Neural progenitor cell (in vitro differentiated cells): Measurements from ENCODE around the gene SMAD6. TPM values are rescaled to one million over a fixed set of nuclear protein-coding genes. Genes with fewer than 3 reads are reported as not detected.
"Not testable (repeated sequence)": the region's sequence is repeated elsewhere in the genome, so short reads cannot be mapped to it uniquely, and the experiment has no call there.

Experiments used
- DNase-seq: peaks from one replicate; pipeline ENCODE4 v3.0.0-alpha.2; 2016; ENCODE audit warnings: low spot score
- H2AFZ ChIP-seq: fragments of 200-600 bp; sonication (generic); replicated peaks from 2 replicates; pipeline ENCODE4 v1.6.1; 2016; ENCODE audit warnings: antibody characterized with exemption
- H3F3A ChIP-seq: fragments of 200-600 bp; sonication (generic); 2 replicates; pipeline ENCODE4 v1.6.1; 2016; ENCODE audit warnings: antibody characterized with exemption, low read depth
- H3K27ac ChIP-seq: fragments of 200-600 bp; sonication (generic); 2 replicates; pipeline ENCODE4 v1.5.1; 2016; ENCODE audit warnings: mild to moderate bottlenecking
- H3K27me3 ChIP-seq: fragments of 200-600 bp; sonication (generic); 2 replicates; pipeline ENCODE4 v1.6.1; 2016; ENCODE audit warnings: mild to moderate bottlenecking, moderate library complexity
- H3K36me3 ChIP-seq: fragments of 200-600 bp; sonication (generic); 2 replicates; pipeline ENCODE4 v1.5.1; 2016
- H3K4me1 ChIP-seq: fragments of 200-600 bp; sonication (generic); 2 replicates; pipeline ENCODE4 v1.6.1; 2016; ENCODE audit warnings: mixed run types
- H3K4me2 ChIP-seq: fragments of 200-600 bp; sonication (generic); 2 replicates; pipeline ENCODE4 v1.6.1; 2016
- H3K4me3 ChIP-seq: fragments of 200-600 bp; sonication (generic); 2 replicates; pipeline ENCODE4 v1.5.1; 2016
- H3K79me2 ChIP-seq: fragments of 200-600 bp; sonication (generic); 2 replicates; pipeline ENCODE4 v1.6.1; 2016; ENCODE audit warnings: low read depth
- H3K9ac ChIP-seq: fragments of 200-600 bp; sonication (generic); 2 replicates; pipeline ENCODE4 v1.6.1; 2016
- H3K9me3 ChIP-seq: fragments of 200-600 bp; sonication (generic); 2 replicates; pipeline ENCODE4 v1.5.1; 2016; ENCODE audit warnings: low read depth
- H4K20me1 ChIP-seq: fragments of 200-600 bp; sonication (generic); 2 replicates; pipeline ENCODE4 v1.6.1; 2016; ENCODE audit warnings: low read depth
- H3K27ac Mint-ChIP-seq: 3 replicates; pipeline ENCODE4 v1.8.0; 2021; ENCODE audit warnings: mixed read lengths
- H3K27me3 Mint-ChIP-seq: 2 replicates; pipeline ENCODE4 v1.8.0; 2022; ENCODE audit warnings: low read depth, mild to moderate bottlenecking, inconsistent platforms, moderate library complexity, mixed read lengths; ENCODE audit not compliant: insufficient read depth
- H3K36me3 Mint-ChIP-seq: 3 replicates; pipeline ENCODE4 v1.8.0; 2021; ENCODE audit warnings: mixed read lengths
- H3K4me1 Mint-ChIP-seq: 3 replicates; pipeline ENCODE4 v1.8.0; 2021; ENCODE audit warnings: mixed read lengths
- H3K4me3 Mint-ChIP-seq: 3 replicates; pipeline ENCODE4 v1.8.0; 2021; ENCODE audit warnings: mild to moderate bottlenecking, moderate library complexity, mixed read lengths
- H3K9me3 Mint-ChIP-seq: 3 replicates; pipeline ENCODE4 v1.8.0; 2020; ENCODE audit warnings: mixed read lengths
- EZH2 ChIP-seq: fragments of 200-600 bp; sonication (generic); IDR thresholded peaks from 2 replicates; pipeline ENCODE4 v1.6.1; 2017; ENCODE audit warnings: antibody characterized with exemption, mild to moderate bottlenecking, moderate library complexity
- EZH2phosphoT487 ChIP-seq: fragments of 200-600 bp; sonication (generic); IDR thresholded peaks from 2 replicates; pipeline ENCODE4 v1.6.1; 2017; ENCODE audit warnings: antibody characterized with exemption
- total RNA-seq: library from RNA; depleted of rRNA; stranded (reverse); fragments of >200 nt; gene quantifications from 2 replicates; pipeline ENCODE4 v1.2.3, GENCODE V29; 2015; ENCODE audit warnings: low replicate concordance
- TF ChIP-seq, protein P1 (sequence below): fragments of 200-600 bp; sonication (generic); IDR thresholded peaks from 2 replicates; pipeline ENCODE4 v1.5.1; 2017; ENCODE audit warnings: antibody characterized with exemption, mild to moderate bottlenecking

Gene SMAD6
- total RNA-seq, 1 donor from 2014 or later: 3.4 TPM

- peaks cover 6% of the 10 kb centered on the region for H3K27me3 Mint-ChIP-seq
- no peak overlapping the region for H2AFZ ChIP-seq
- TF ChIP-seq EZH2phosphoT487 (no peak), EZH2 (no peak)
- TF ChIP-seq, protein P1, sequence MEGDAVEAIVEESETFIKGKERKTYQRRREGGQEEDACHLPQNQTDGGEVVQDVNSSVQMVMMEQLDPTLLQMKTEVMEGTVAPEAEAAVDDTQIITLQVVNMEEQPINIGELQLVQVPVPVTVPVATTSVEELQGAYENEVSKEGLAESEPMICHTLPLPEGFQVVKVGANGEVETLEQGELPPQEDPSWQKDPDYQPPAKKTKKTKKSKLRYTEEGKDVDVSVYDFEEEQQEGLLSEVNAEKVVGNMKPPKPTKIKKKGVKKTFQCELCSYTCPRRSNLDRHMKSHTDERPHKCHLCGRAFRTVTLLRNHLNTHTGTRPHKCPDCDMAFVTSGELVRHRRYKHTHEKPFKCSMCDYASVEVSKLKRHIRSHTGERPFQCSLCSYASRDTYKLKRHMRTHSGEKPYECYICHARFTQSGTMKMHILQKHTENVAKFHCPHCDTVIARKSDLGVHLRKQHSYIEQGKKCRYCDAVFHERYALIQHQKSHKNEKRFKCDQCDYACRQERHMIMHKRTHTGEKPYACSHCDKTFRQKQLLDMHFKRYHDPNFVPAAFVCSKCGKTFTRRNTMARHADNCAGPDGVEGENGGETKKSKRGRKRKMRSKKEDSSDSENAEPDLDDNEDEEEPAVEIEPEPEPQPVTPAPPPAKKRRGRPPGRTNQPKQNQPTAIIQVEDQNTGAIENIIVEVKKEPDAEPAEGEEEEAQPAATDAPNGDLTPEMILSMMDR: no peak
- H3K4me2 ChIP-seq: no peak overlapping the region
- H3K9ac ChIP-seq: no peak overlapping the region
- no peaks in the 10 kb centered on the region for H3K36me3 ChIP-seq
- H3K4me1 Mint-ChIP-seq: peaks cover 12% of the 10 kb centered on the region
- H3K9me3 ChIP-seq: no peaks in the 10 kb centered on the region
- peaks cover 12% of the 10 kb centered on the region for H3K4me1 ChIP-seq
- peaks cover 12% of the 10 kb centered on the region for H3F3A ChIP-seq
- no peak overlapping the region for H3K27ac ChIP-seq
- no peak overlapping the region for H3K4me3 Mint-ChIP-seq
- no peak overlapping the region for H3K4me3 ChIP-seq
- no peaks in the 10 kb centered on the region for H3K27me3 ChIP-seq
- H3K79me2 ChIP-seq: no peaks in the 10 kb centered on the region
- no peak overlapping the region for H3K27ac Mint-ChIP-seq
- H4K20me1 ChIP-seq: no peaks in the 10 kb centered on the region
- H3K36me3 Mint-ChIP-seq: no peaks in the 10 kb centered on the region
- no peaks in the 10 kb centered on the region for H3K9me3 Mint-ChIP-seq
- no peak for DNase-seq
Observed at GRCh38 chr15:66827698-66828055, 125.6 kb downstream of the SMAD6 start.

DNA sequence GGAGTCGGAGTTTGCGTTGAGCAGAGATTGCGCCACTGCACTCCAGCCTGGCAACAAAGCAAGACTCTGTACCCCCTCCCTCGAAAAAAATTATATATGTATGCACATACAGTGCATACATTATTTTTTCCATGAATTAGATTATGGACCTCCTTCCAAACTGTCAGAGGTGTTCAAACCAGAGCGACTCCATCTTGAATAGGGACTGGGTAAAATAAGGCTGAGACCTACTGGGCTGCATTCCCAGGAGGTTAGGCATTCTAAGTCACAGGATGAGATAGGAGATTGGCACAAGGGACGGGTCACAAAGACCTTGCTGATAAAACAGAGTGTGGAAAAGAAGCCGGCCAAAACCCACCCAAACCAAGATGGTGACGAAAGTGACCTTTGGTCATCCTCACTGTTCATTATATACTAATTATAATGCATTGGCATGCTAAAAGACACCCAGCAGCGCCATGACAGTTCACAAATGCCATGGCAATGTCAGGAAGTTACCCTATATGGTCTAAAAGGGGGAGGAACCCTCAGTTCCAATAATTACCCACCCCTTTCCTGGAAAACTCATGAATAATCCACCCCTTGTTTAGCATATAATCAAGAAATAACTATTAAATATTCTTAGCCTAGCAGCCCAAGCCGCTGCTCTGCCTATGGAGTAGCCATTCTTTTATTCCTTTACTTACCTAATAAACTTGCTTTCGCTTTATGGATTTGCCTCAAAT, 126.9 kb downstream of the SMAD6 start:
- H3K9ac ChIP-seq, H3K27ac Mint-ChIP-seq, H3K4me2 ChIP-seq, H3K27me3 Mint-ChIP-seq, H3K9me3 Mint-ChIP-seq, H3K27me3 ChIP-seq, DNase-seq, H3K4me3 Mint-ChIP-seq, H3K36me3 ChIP-seq, H3K36me3 Mint-ChIP-seq, H3K27ac ChIP-seq, H3K4me3 ChIP-seq, H3K79me2 ChIP-seq, H3K9me3 ChIP-seq, H2AFZ ChIP-seq, H4K20me1 ChIP-seq: not testable (repeated sequence)
- H3K4me1 Mint-ChIP-seq: peaks cover 12% of the 10 kb centered on the region
- Histone ChIP-seq H3F3A (peaks cover 16% of the 10 kb centered on the region), H3K4me1 (peaks cover 12% of the 10 kb centered on the region)

DNA sequence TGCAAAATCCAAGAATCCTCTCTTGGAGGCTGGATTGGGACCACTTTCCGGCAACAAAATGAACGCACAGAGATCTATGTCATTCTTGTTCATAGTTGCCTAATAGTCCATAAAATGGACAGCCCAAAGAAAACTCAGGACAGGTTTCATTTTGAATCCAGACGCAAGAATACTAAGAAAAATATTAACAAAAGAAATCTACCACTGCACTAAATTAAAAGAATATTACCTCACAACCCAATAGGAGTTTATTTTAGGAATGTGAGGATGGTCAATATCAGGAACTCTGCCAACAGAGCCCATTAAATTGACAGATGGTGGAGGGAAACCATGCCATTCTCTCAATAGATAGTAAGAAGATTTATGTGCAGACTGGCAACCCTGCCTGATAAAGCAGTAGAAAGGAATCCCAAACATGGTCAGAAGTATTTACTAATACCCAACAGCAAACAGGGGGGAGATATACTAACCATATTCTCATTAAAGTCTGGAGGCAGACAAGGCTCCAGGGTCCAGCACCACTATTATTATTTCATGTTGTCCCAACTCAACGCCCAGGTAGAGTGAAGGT, 127.6 kb downstream of the SMAD6 start:
- Histone ChIP-seq H4K20me1 (no peaks in the 10 kb centered on the region), H3K4me3 (no peak overlapping the region), H2AFZ (no peak overlapping the region), H3K4me1 (peaks cover 18% of the 10 kb centered on the region), H3K79me2 (no peaks in the 10 kb centered on the region), H3K36me3 (no peaks in the 10 kb centered on the region), H3K9ac (no peak overlapping the region), H3K27me3 (no peaks in the 10 kb centered on the region), H3K9me3 (no peaks in the 10 kb centered on the region), H3K27ac (no peak overlapping the region), H3F3A (peaks cover 23% of the 10 kb centered on the region), H3K4me2 (no peak overlapping the region)
- no peak overlapping the region for H3K27ac Mint-ChIP-seq
- peaks cover 14% of the 10 kb centered on the region for H3K4me1 Mint-ChIP-seq
- H3K36me3 Mint-ChIP-seq: no peaks in the 10 kb centered on the region
- TF ChIP-seq, protein P1: no peak
- no peak for TF ChIP-seq EZH2phosphoT487
- TF ChIP-seq EZH2: no peak
- H3K4me3 Mint-ChIP-seq: no peak overlapping the region
- DNase-seq: no peak
- H3K27me3 Mint-ChIP-seq: peaks cover 4% of the 10 kb centered on the region
- no peaks in the 10 kb centered on the region for H3K9me3 Mint-ChIP-seq

GRCh38 chr15:66830358-66830757, 128.3 kb downstream of the SMAD6 start:
- no peak for DNase-seq
- peaks cover 4% of the 10 kb centered on the region for H3K27me3 Mint-ChIP-seq
- no peak overlapping the region for H3K4me3 Mint-ChIP-seq
- Histone ChIP-seq H3K9ac (no peak overlapping the region), H4K20me1 (no peaks in the 10 kb centered on the region), H3K79me2 (no peaks in the 10 kb centered on the region), H2AFZ (no peak overlapping the region), H3K4me1 (peaks cover 24% of the 10 kb centered on the region), H3K9me3 (no peaks in the 10 kb centered on the region), H3K4me3 (no peak overlapping the region), H3K27ac (no peak overlapping the region), H3K4me2 (no peak overlapping the region), H3F3A (peaks cover 30% of the 10 kb centered on the region), H3K27me3 (no peaks in the 10 kb centered on the region), H3K36me3 (no peaks in the 10 kb centered on the region)
- no peak overlapping the region for H3K27ac Mint-ChIP-seq
- TF ChIP-seq EZH2: no peak
- TF ChIP-seq, protein P1: no peak
- no peak for TF ChIP-seq EZH2phosphoT487
- no peaks in the 10 kb centered on the region for H3K36me3 Mint-ChIP-seq
- peaks cover 16% of the 10 kb centered on the region for H3K4me1 Mint-ChIP-seq
- H3K9me3 Mint-ChIP-seq: no peaks in the 10 kb centered on the region
